Measurements from ENCODE around the gene EPHA2. TPM values are rescaled to one million over a fixed set of nuclear protein-coding genes. Genes with fewer than 3 reads are reported as not detected.
A peak's percentile ranks its signal among the peaks of the same experiment; 100 is the strongest.

Gene EPHA2
- total and polyA plus RNA-seq, 2 donors (not counting 3 experiments of a cell fraction or from before 2014, with no cell fraction given), result 141 to 147 TPM

DNA sequence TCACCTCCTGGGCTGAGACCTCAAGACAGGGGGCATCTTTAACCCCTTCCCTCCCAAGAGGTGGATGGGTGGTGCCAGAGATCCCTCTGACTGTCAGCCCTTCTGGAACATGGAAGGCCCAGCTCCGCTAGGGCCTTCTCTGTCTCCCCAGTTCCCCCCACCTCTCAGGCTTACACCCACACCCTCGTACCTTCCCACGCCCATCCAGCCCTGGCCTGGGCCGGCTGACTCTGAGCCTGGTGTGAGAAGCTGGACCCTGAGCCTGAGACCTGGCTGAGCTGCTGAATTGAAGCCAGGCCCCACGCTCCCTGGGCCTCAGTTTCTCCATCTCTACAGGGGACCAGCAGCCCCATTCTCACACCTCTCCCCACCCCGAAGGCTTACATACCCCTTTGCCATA lies 5.4 kb downstream of the EPHA2 start:
- H3K9ac ChIP-seq (replicated peaks; ENCODE audit: extremely low read depth, insufficient read depth, low read length), result no peak overlapping the region
- H4K20me1 ChIP-seq (replicated peaks; ENCODE audit: control insufficient read depth, extremely low read depth, insufficient read depth, low read length), result no peaks in the 10 kb centered on the region
- ChIA-PET CTCF (interaction anchor here (1.4 to 7.9 kb wide), 6 partner anchors 10 to 78 kb away, joined by 3 to 154 read pairs (median 22); partner anchors contain the start of gene FAM131C), POLR2A (no interaction called here)
- intact Hi-C loops (cut with micrococcal nuclease), result no loop called here
- no peak overlapping the region for H2AFZ ChIP-seq (ENCODE audit: low read depth, low read length)
- dilution Hi-C loops (cut with MboI; ENCODE audit: extremely low pct_ligation_motif_present, low sequenced_read_pairs), result no loop called here
- no peaks in the 10 kb centered on the region for H3K9me1 ChIP-seq (replicated peaks; ENCODE audit: control insufficient read depth, extremely low read depth, insufficient read depth, low read length)
- DNase-seq (ENCODE audit: low read depth, low spot score), result no peak
- peaks cover 26 to 33% of the 10 kb centered on the region in 2 experiments for H3K36me3 ChIP-seq (ENCODE audit: control insufficient read depth in 2 of 2, extremely low read depth in 1 of 2, insufficient read depth in 2 of 2, low read length in 2 of 2)
- H3K9me3 ChIP-seq (replicated peaks; ENCODE audit: control insufficient read depth, insufficient read depth, low read length), result no peaks in the 10 kb centered on the region
- H3K4me3 ChIP-seq (replicated peaks in 1 of 3; ENCODE audit: insufficient read depth in 1 of 3, low read depth in 1 of 3, low read length in 3 of 3), result peak overlapping the region in 1 of 3 experiments; percentile 16
- H3K79me2 ChIP-seq (ENCODE audit: control insufficient read depth, insufficient read depth, low read length), result peaks cover 88% of the 10 kb centered on the region
- FAIRE-seq, result no peak
- peak overlapping the region; percentile 68 for H3K4me2 ChIP-seq (ENCODE audit: insufficient read depth, low read length)
- H3K27ac ChIP-seq (ENCODE audit: insufficient read depth, low read depth, low read length), result peak overlapping the region; percentile 89
- H3K4me1 ChIP-seq (ENCODE audit: control insufficient read depth, extremely low read depth, insufficient read depth, low read length), result peaks cover 81% of the 10 kb centered on the region
- TF ChIP-seq POLR2AphosphoS5 (IDR thresholded peaks at IDR 0.05; ENCODE audit: insufficient read depth, low read depth, low read length) (no peak), GATA2 (IDR thresholded peaks at IDR 0.05; ENCODE audit: insufficient read depth, insufficient read length, low read depth, low read length) (no peak), MYC (IDR thresholded peaks at IDR 0.05; ENCODE audit: low read depth, low read length) (no peak), EZH2 (IDR thresholded peaks at IDR 0.05; ENCODE audit: borderline replicate concordance, low read depth, low read length, severe bottlenecking) (no peak), JUN (IDR thresholded peaks at IDR 0.05; ENCODE audit: borderline replicate concordance, insufficient read depth, insufficient read length, low read depth) (no peak), POLR2A (IDR thresholded peaks at IDR 0.05; ENCODE audit: low read depth, low read length) (no peak)
- no peaks in the 10 kb centered on the region for H3K27me3 ChIP-seq (ENCODE audit: control insufficient read depth in 2 of 2, insufficient read depth in 2 of 2, low read length in 2 of 2)
- BruUV-seq (replicated peaks), result no TSS peak

DNA sequence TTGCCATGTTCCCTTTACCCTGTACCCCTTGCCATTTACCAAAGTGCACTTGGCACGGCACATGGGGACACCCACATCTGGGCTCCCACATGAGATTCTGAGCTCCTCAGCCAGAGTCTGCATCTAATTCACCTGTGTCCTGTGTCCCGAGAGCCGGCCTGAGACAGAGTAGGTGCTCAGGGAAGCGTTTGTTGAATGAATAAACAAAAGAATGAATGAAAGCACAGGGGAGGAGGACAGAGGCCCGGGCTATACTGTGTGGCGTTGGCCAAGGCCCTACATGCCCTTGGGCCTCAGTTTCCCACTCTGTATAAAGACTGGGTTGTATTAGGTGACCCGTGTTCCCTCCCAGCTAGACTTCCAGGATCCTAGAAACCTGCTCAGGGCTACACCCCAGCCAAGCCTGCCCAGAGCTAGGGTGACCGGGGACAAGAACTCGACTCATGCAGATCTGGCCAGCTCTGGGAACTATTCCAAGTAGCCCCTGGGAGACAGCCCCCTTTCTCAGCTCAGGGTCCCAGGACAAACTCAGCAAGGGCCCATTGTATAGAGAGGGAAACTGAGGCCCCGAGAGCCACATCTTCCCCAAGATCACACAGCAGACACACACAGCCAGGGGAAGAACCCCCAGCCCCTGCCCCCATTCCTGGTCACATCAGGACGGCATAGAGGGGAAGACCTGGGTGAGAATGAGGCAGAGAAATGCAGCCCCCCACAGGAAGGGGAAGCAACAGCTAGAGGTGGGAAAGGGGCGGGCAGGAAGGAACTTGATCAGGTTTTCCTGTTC lies 6.0 kb downstream of the EPHA2 start:
- Histone ChIP-seq H3K4me1 (ENCODE audit: control insufficient read depth, extremely low read depth, insufficient read depth, low read length) (peaks cover 87% of the 10 kb centered on the region), H3K9me1 (replicated peaks; ENCODE audit: control insufficient read depth, extremely low read depth, insufficient read depth, low read length) (no peaks in the 10 kb centered on the region), H2AFZ (ENCODE audit: low read depth, low read length) (no peak overlapping the region), H3K4me3 (replicated peaks in 1 of 3; ENCODE audit: insufficient read depth in 1 of 3, low read depth in 1 of 3, low read length in 3 of 3) (no peak overlapping the region), H3K9me3 (replicated peaks; ENCODE audit: control insufficient read depth, insufficient read depth, low read length) (no peaks in the 10 kb centered on the region), H3K9ac (replicated peaks; ENCODE audit: extremely low read depth, insufficient read depth, low read length) (no peak overlapping the region), H3K36me3 (ENCODE audit: control insufficient read depth in 2 of 2, extremely low read depth in 1 of 2, insufficient read depth in 2 of 2, low read length in 2 of 2) (peaks cover 26 to 33% of the 10 kb centered on the region in 2 experiments), H3K4me2 (ENCODE audit: insufficient read depth, low read length) (peak overlapping the region; percentile 68), H3K27ac (ENCODE audit: insufficient read depth, low read depth, low read length) (peak overlapping the region; percentile 89), H4K20me1 (replicated peaks; ENCODE audit: control insufficient read depth, extremely low read depth, insufficient read depth, low read length) (no peaks in the 10 kb centered on the region), H3K79me2 (ENCODE audit: control insufficient read depth, insufficient read depth, low read length) (peaks cover 87% of the 10 kb centered on the region), H3K27me3 (ENCODE audit: control insufficient read depth in 2 of 2, insufficient read depth in 2 of 2, low read length in 2 of 2) (no peaks in the 10 kb centered on the region)
- BruUV-seq (replicated peaks), result no TSS peak
- no peak for FAIRE-seq
- no peak for TF ChIP-seq MYC (IDR thresholded peaks at IDR 0.05; ENCODE audit: low read depth, low read length)
- TF ChIP-seq JUN (IDR thresholded peaks at IDR 0.05; ENCODE audit: borderline replicate concordance, insufficient read depth, insufficient read length, low read depth), result no peak
- TF ChIP-seq POLR2A (IDR thresholded peaks at IDR 0.05; ENCODE audit: low read depth, low read length), result peak; percentile 13
- TF ChIP-seq, protein P1, sequence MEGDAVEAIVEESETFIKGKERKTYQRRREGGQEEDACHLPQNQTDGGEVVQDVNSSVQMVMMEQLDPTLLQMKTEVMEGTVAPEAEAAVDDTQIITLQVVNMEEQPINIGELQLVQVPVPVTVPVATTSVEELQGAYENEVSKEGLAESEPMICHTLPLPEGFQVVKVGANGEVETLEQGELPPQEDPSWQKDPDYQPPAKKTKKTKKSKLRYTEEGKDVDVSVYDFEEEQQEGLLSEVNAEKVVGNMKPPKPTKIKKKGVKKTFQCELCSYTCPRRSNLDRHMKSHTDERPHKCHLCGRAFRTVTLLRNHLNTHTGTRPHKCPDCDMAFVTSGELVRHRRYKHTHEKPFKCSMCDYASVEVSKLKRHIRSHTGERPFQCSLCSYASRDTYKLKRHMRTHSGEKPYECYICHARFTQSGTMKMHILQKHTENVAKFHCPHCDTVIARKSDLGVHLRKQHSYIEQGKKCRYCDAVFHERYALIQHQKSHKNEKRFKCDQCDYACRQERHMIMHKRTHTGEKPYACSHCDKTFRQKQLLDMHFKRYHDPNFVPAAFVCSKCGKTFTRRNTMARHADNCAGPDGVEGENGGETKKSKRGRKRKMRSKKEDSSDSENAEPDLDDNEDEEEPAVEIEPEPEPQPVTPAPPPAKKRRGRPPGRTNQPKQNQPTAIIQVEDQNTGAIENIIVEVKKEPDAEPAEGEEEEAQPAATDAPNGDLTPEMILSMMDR (IDR thresholded peaks at IDR 0.05; ENCODE audit: extremely low read depth in 1 of 2, insufficient read depth in 1 of 2, low read depth in 1 of 2, low read length in 2 of 2), result no peak
- TF ChIP-seq MAX (IDR thresholded peaks at IDR 0.05; ENCODE audit: insufficient read depth, insufficient read length), result no peak
- no peak for TF ChIP-seq GATA2 (IDR thresholded peaks at IDR 0.05; ENCODE audit: insufficient read depth, insufficient read length, low read depth, low read length)
- CTCF ChIA-PET, result interaction anchor here (1.4 to 7.9 kb wide), 6 partner anchors 10 to 69 kb away, joined by 3 to 154 read pairs (median 33); no protein-coding TSS in a partner anchor
- DNase-seq (ENCODE audit: low read depth, low spot score), result no peak
- intact Hi-C loops (cut with micrococcal nuclease) (loop anchor here (5.0 kb wide), 1 partner anchor 353 kb away; no protein-coding TSS in a partner anchor), dilution Hi-C loops (cut with MboI; ENCODE audit: extremely low pct_ligation_motif_present, low sequenced_read_pairs) (no loop called here)
- POLR2A ChIA-PET, result no interaction called here

Measured in endothelial cell of umbilical vein (primary cell).